GM19240 (cell line): ENCODE measurements around the gene CUBN.

Experiments used
- DNase-seq: peaks from one replicate; pipeline ENCODE4 v3.0.0; 2011; ENCODE audit warnings: low spot score; ENCODE audit not compliant: insufficient read length

The CUBN gene

GRCh38 chr10:17129741-17130140 lies at the start of gene CUBN:
CUBN (minus strand) TSS chr10:17129811; CDS start chr10:17129765, 46 bp downstream.
- DNase-seq = no peak

GRCh38 chr10:17179002-17179401 lies 49.4 kb upstream of the CUBN start:
- DNase-seq = no peak

GRCh38 chr10:17178006-17178405 lies 48.4 kb upstream of the CUBN start:
- DNase-seq = no peak

- no peak for DNase-seq
Measured at GRCh38 chr10:17177014-17177413, 47.4 kb upstream of the CUBN start.

- no peak for DNase-seq
Measured at GRCh38 chr10:17176091-17176490, 46.5 kb upstream of the CUBN start.

GRCh38 chr10:17175551-17175950 lies 45.9 kb upstream of the CUBN start:
- DNase-seq = no peak

GRCh38 chr10:17174626-17175025 lies 45.0 kb upstream of the CUBN start:
- no peak for DNase-seq

- no peak for DNase-seq
Measured at GRCh38 chr10:17171141-17171641, 41.6 kb upstream of the CUBN start.

GRCh38 chr10:17169803-17170202 lies 40.2 kb upstream of the CUBN start:
- no peak for DNase-seq

- DNase-seq = no peak
Measured at GRCh38 chr10:17166699-17167098, 37.1 kb upstream of the CUBN start.

- no peak for DNase-seq
Measured at GRCh38 chr10:17162828-17163227, 33.2 kb upstream of the CUBN start.

GRCh38 chr10:17161775-17162174 lies 32.2 kb upstream of the CUBN start:
- no peak for DNase-seq

- DNase-seq = no peak
Measured at GRCh38 chr10:17157024-17157423, 27.4 kb upstream of the CUBN start.

- DNase-seq = no peak
Measured at GRCh38 chr10:17155826-17156225, 26.2 kb upstream of the CUBN start.

GRCh38 chr10:17154116-17154515 lies 24.5 kb upstream of the CUBN start:
- no peak for DNase-seq

- no peak for DNase-seq
Measured at GRCh38 chr10:17153321-17153720, 23.7 kb upstream of the CUBN start.

GRCh38 chr10:17151716-17152115 lies 22.1 kb upstream of the CUBN start:
- DNase-seq = no peak

GRCh38 chr10:17147884-17148489 lies 18.4 kb upstream of the CUBN start:
- no peak for DNase-seq

GRCh38 chr10:17146892-17147291 lies 17.3 kb upstream of the CUBN start:
- no peak for DNase-seq

- no peak for DNase-seq
Measured at GRCh38 chr10:17145239-17145638, 15.6 kb upstream of the CUBN start.

- no peak for DNase-seq
Measured at GRCh38 chr10:17144757-17145156, 15.1 kb upstream of the CUBN start.

- no peak for DNase-seq
Measured at GRCh38 chr10:17144032-17144431, 14.4 kb upstream of the CUBN start.

- no peak for DNase-seq
Measured at GRCh38 chr10:17143055-17143690, 13.6 kb upstream of the CUBN start.
